SH-SY5Y (cell line): ENCODE data around the gene PLA2G4E.

Experiments used
- GATA2 ChIP-seq: IDR thresholded peaks from 2 replicates; pipeline ENCODE4 v1.6.1; 2011; ENCODE audit warnings: mild to moderate bottlenecking, low read depth, low read length
- GATA3 ChIP-seq: IDR thresholded peaks from 2 replicates; pipeline ENCODE4 v1.6.1; 2011; ENCODE audit warnings: low read depth, mild to moderate bottlenecking, low read length, moderate library complexity

DNA sequence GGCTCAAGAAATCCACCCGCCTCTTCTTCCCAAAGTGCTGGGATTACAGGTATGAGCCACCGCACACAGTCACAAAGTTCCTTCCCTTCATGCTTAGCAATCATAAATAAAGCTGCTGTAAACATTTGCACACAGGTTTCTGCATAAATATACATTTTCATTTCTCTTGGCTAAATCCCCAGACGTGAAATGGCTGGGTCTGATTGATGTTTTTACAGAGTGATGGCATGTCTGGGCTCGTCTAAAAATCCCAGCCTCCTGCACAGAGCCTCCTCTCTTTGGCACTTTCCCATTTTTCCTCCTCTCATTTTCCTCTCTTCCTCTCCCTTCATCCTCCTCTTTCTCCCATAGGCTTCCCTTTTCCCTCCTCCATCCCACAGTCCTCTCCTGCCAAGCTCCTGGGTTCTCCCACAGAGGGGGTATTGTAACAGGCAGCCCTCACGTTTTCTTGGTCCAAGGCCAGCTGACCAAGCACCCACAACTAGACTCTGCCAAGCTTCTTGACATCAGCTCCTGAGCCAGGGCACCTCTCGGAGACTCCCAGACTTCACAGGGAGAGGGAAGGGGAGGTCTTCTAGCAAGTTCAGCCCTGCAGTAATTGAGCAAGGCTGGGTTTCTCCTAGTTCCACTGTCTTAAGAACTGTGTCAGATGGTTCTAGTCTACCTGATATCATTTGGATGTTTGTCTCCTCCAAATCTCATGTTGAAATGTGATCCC, 10.5 kb upstream of the PLA2G4E start:
- TF ChIP-seq GATA3 (no peak), GATA2 (no peak)
